Kidney epithelial cell (primary cell): ENCODE data around the gene THSD7B. TPM values are rescaled to one million over a fixed set of nuclear protein-coding genes. Genes with fewer than 3 reads are reported as not detected.

Experiments
- DNase-seq: peaks from one replicate; pipeline ENCODE4 v3.0.0-alpha.2; 2010; ENCODE audit warnings: low read depth
- H3K27me3 ChIP-seq: 2 replicates; pipeline ENCODE4 v1.6.0; 2011; ENCODE audit warnings: low read length; ENCODE audit not compliant: control insufficient read depth, insufficient read depth
- H3K36me3 ChIP-seq: 2 replicates; pipeline ENCODE4 v1.5.1; 2011; ENCODE audit warnings: low read length; ENCODE audit not compliant: control insufficient read depth, insufficient read depth
- H3K4me3 ChIP-seq: 2 replicates; pipeline ENCODE4 v1.5.1; 2011; ENCODE audit warnings: low read depth, mild to moderate bottlenecking, control low read depth, low read length
- total RNA-seq: library from RNA; depleted of rRNA; stranded (reverse); fragments of >200 nt; gene quantifications from 2 replicates; pipeline ENCODE4 v1.2.3, GENCODE V29; 2015
- TF ChIP-seq, protein P1 (sequence below): IDR thresholded peaks from 2 replicates; pipeline ENCODE4 v1.5.1; 2011; ENCODE audit warnings: mild to moderate bottlenecking, moderate library complexity, low read length, control low read depth, inconsistent platforms; ENCODE audit not compliant: insufficient read depth, poor library complexity, severe bottlenecking

Gene THSD7B
- total RNA-seq, 1 donor from 2014 or later = 0.04 TPM

DNA sequence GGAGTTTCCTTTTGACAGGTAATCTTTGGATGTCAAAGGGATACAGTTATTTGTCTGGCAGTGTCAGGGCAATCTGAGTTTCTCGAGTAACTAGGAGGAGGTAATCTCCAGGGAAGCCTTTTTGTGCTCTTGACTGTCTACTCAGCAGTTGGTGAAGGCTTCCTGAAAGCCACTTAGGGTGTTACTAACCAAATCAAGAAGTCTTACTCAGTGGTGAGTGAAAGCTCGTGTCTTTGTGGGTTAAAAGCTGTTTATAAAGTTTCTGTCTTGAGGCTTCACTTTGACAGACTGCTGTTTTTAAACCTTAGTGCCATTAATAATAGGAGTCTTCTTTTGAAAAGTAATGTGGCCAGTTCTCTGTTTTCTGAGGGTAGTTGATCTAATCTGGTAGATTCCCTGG, 1.7 kb downstream of the THSD7B start:
- Histone ChIP-seq H3K4me3 (no peak overlapping the region), H3K27me3 (peaks cover 24% of the 10 kb centered on the region), H3K36me3 (no peaks in the 10 kb centered on the region)
- TF ChIP-seq, protein P1, sequence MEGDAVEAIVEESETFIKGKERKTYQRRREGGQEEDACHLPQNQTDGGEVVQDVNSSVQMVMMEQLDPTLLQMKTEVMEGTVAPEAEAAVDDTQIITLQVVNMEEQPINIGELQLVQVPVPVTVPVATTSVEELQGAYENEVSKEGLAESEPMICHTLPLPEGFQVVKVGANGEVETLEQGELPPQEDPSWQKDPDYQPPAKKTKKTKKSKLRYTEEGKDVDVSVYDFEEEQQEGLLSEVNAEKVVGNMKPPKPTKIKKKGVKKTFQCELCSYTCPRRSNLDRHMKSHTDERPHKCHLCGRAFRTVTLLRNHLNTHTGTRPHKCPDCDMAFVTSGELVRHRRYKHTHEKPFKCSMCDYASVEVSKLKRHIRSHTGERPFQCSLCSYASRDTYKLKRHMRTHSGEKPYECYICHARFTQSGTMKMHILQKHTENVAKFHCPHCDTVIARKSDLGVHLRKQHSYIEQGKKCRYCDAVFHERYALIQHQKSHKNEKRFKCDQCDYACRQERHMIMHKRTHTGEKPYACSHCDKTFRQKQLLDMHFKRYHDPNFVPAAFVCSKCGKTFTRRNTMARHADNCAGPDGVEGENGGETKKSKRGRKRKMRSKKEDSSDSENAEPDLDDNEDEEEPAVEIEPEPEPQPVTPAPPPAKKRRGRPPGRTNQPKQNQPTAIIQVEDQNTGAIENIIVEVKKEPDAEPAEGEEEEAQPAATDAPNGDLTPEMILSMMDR = no peak
- DNase-seq = no peak

DNA sequence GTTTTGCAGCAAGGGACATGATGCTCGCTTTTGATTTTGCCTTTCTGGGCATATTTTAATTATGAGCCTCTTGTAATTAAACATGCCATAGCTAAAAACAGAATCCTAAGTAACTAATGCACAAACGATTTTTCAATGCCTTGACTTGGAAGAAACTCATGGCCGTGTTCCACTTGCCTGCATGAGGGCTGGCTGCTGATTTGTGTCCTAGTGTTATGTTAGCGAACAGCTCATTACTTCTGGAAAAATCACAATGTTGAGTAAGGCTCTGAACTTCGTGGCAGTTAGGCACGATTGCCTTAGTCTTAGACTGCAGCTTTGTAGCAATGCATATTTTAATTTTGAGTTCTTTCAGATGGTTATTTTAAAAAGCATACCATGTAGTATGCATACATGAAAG, 4.5 kb downstream of the THSD7B start:
- TF ChIP-seq, protein P1 = no peak
- Histone ChIP-seq H3K4me3 (no peak overlapping the region), H3K36me3 (no peaks in the 10 kb centered on the region), H3K27me3 (peaks cover 15% of the 10 kb centered on the region)
- DNase-seq = no peak

DNA sequence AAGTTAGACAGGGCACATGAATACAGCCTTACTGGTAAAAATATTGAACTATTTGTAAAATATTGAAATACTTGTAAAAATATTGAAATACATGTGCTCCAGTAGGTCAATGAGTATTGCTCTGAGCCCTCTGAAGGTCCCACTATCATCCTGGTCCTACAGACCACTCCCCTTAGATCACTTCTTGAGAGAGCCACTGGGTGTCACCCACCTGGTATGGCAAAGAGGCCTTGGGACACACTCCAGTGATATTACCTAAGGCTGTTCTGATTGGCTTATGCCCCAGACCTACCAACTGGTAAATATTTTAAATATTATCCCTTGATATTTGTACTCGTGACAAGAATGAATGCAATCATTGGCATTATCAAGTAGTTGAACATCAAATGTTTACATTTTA, 5.0 kb downstream of the THSD7B start:
- H3K27me3 ChIP-seq = peaks cover 10% of the 10 kb centered on the region

DNA sequence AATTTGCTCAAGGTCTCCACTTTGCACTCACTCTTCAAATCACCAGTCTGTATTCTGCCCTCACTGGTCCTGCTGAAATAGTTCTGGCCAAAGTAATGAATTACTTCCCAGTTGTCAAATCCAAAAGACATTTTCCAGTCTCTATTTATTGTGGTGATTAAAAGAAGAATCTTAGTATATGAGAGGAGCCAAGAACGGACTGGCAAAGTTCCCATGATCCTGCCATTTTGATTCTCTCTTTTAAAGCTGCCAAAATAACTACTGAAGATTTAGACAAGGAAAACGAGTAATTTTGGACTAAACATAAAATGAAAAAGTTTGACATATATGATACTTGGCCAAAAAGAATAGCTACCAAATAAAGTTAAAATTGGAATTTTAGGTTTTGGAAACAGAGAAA, 12.0 kb downstream of the THSD7B start:
- H3K4me3 ChIP-seq = no peak overlapping the region
- no peaks in the 10 kb centered on the region for H3K36me3 ChIP-seq
- DNase-seq = no peak
- H3K27me3 ChIP-seq = no peaks in the 10 kb centered on the region
- TF ChIP-seq, protein P1 = no peak

More for the DNA sequence above, 5.0 kb downstream of the THSD7B start:
- TF ChIP-seq, protein P1 = no peak
- H3K4me3 ChIP-seq = no peak overlapping the region
- DNase-seq = no peak
- no peaks in the 10 kb centered on the region for H3K36me3 ChIP-seq

DNA sequence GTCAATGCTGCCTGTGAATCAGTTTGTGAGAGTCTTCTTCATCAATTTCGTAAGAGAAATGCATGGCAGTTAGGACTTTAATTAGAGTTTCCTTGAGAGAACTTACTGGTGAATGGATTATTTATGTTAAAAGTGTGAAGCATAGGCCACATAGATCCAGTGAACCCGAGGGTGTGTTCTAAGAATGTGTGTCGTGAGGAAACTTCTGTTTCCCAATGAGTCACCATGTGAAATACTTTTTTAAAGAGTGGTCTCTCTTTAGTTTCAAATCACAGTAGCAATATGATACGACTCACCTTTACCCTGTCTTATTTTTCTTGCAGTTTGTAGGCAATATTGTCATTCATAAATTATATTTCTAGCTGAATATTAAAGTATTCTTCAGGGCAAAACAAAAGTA, 18.5 kb downstream of the THSD7B start:
- Histone ChIP-seq H3K4me3 (no peak overlapping the region), H3K36me3 (no peaks in the 10 kb centered on the region), H3K27me3 (no peaks in the 10 kb centered on the region)
- DNase-seq = no peak
- TF ChIP-seq, protein P1 = no peak

DNA sequence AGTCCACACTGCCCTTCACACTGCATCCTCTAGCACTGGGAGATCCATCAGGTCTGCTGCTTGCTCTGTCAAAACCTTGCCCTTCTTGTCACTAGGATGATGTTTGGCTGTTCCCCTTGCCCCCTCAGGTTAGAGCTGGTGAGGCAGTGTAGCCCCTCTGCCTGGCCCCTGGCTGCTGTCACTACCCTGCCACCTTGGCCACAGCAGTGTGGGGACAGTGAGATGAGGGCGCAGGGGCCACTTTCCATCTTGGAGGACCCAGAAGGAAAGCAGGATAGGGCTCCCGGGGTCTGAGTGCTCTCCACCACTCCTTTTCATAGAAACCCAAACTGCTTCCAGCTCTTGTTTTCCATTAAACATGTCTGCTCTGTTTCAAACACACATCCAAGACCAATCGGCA, 19.9 kb downstream of the THSD7B start:
- no peak overlapping the region for H3K4me3 ChIP-seq
- no peak for DNase-seq

More for the DNA sequence above, 19.9 kb downstream of the THSD7B start:
- H3K27me3 ChIP-seq = no peaks in the 10 kb centered on the region
- H3K36me3 ChIP-seq = no peaks in the 10 kb centered on the region
- TF ChIP-seq, protein P1 = no peak
